Suprapubic skin (tissue), 4 donors: ENCODE measurements around the gene ABCA7.

Experiments used
- CTCF ChIP-seq, 2 donors: fragments of 200-600 bp in 1 of 2; fragments of 450-650 bp in 1 of 2; sonication (generic) in 1 of 2; IDR thresholded peaks; one replicate each; pipeline ENCODE4 v1.5.1; 2016 to 2019; ENCODE audit warnings: antibody characterized with exemption in 2 of 2, mild to moderate bottlenecking in 1 of 2, moderate library complexity in 1 of 2
- EP300 ChIP-seq: sonication (generic); formaldehyde crosslinking; IDR thresholded peaks from one replicate; pipeline ENCODE4 v1.6.1; 2017; ENCODE audit warnings: antibody characterized with exemption
- POLR2A ChIP-seq, 2 donors: fragments of 450-650 bp; IDR thresholded peaks; one replicate each; pipeline ENCODE4 v1.6.1; 2017; ENCODE audit warnings: antibody characterized with exemption in 2 of 2, mild to moderate bottlenecking in 2 of 2, moderate library complexity in 2 of 2
- POLR2AphosphoS5 ChIP-seq, 3 donors: sonication (generic); formaldehyde crosslinking; IDR thresholded peaks; one replicate each; pipeline ENCODE4 v1.6.1; 2017; ENCODE audit warnings: antibody characterized with exemption in 3 of 3

DNA sequence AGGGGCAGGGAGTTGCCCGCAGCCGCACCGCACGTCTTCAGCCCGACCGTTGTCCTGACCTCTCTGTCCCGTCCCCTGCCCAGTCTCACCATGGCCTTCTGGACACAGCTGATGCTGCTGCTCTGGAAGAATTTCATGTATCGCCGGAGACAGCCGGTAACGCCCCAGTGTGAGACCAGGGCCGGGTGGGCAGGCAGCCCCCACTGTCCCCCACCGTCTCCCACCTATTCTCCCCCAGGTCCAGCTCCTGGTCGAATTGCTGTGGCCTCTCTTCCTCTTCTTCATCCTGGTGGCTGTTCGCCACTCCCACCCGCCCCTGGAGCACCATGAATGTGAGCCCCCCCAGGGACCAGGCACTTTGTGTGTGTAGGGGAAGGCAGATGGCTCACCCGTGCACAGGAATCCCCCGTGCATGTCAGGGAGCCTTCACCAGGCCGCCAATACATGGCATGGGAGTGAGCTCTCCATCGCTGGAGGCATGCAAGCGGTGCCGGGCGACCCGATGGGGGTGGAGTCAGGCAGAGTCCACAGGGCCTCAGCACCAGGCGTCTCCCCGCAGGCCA is 1.4 kb downstream of the ABCA7 start:
- TF ChIP-seq CTCF (IDR thresholded peaks at IDR 0.05) (no peak), EP300 (no peak), POLR2A (IDR thresholded peaks at IDR 0.05) (no peak), POLR2AphosphoS5 (IDR thresholded peaks at IDR 0.05) (no peak)
